CD14-positive monocyte (primary cell): ENCODE measurements around the gene CALCOCO2. TPM values are rescaled to one million over a fixed set of nuclear protein-coding genes. Genes with fewer than 3 reads are reported as not detected.

Experiments
- DNase-seq, 3 donors: peaks; one replicate each; pipeline ENCODE4 v3.0.0-alpha.2; 2011 to 2022
- H2AFZ ChIP-seq: 2 replicates; pipeline ENCODE4 v1.6.0; 2012; ENCODE audit warnings: mild to moderate bottlenecking, low read depth, low read length, inconsistent platforms; ENCODE audit not compliant: insufficient read depth, poor library complexity, severe bottlenecking
- H3K27ac ChIP-seq, 2 donors: 1 replicate in 1 of 2; 2 replicates in 1 of 2; pipeline ENCODE4 v1.5.1; 2012 to 2013; ENCODE audit warnings: low read length in 2 of 2, control low read depth in 1 of 2, inconsistent platforms in 1 of 2, low read depth in 1 of 2, mild to moderate bottlenecking in 1 of 2
- H3K27me3 ChIP-seq, 2 donors: one replicate each; pipeline versions ENCODE4 v1.6.0 to v1.6.1; 2011 to 2013; ENCODE audit warnings: low read length in 2 of 2; ENCODE audit not compliant: control insufficient read depth in 2 of 2, insufficient read depth in 2 of 2
- H3K36me3 ChIP-seq, 2 donors: replicated peaks in 1 of 2; 1 replicate in 1 of 2; 2 replicates in 1 of 2; pipeline versions ENCODE4 v1.5.1 to v1.6.1; 2012 to 2013; ENCODE audit warnings: low read length in 2 of 2, control low read depth in 1 of 2, inconsistent platforms in 1 of 2, mild to moderate bottlenecking in 1 of 2; ENCODE audit not compliant: insufficient read depth in 2 of 2, control insufficient read depth in 1 of 2
- H3K4me1 ChIP-seq, 2 donors: 1 replicate in 1 of 2; 2 replicates in 1 of 2; pipeline versions ENCODE4 v1.5.1 to v1.6.1; 2012 to 2013; ENCODE audit warnings: low read length in 2 of 2, control low read depth in 1 of 2, inconsistent platforms in 1 of 2, mild to moderate bottlenecking in 1 of 2, moderate library complexity in 1 of 2; ENCODE audit not compliant: insufficient read depth in 2 of 2, control insufficient read depth in 1 of 2
- H3K4me2 ChIP-seq: replicated peaks from 2 replicates; pipeline ENCODE3; 2012; ENCODE audit warnings: low read length, moderate library complexity, mild to moderate bottlenecking; ENCODE audit not compliant: poor library complexity, severe bottlenecking; ENCODE audit errors: extremely low read depth
- H3K4me3 ChIP-seq, 3 experiments: fragments of 200-600 bp in 1 of 3; sonication (generic) in 1 of 3; replicated peaks in 1 of 3; 1 replicate in 2 of 3; 2 replicates in 1 of 3; pipeline ENCODE4 v1.5.1; 2011 to 2013; ENCODE audit warnings: low read length in 3 of 3, mild to moderate bottlenecking in 3 of 3, control low read depth in 2 of 3, low read depth in 2 of 3, inconsistent platforms in 1 of 3, moderate library complexity in 1 of 3
- H3K79me2 ChIP-seq: 2 replicates; pipeline ENCODE4 v1.6.0; 2012; ENCODE audit warnings: mild to moderate bottlenecking, control low read depth, inconsistent platforms, low read length, moderate library complexity; ENCODE audit not compliant: insufficient read depth
- H3K9ac ChIP-seq: 2 replicates; pipeline ENCODE4 v1.6.0; 2017; ENCODE audit warnings: low read length, mild to moderate bottlenecking; ENCODE audit not compliant: insufficient read depth, poor library complexity, severe bottlenecking
- H3K9me3 ChIP-seq, 2 donors: replicated peaks in 1 of 2; 1 replicate in 1 of 2; 2 replicates in 1 of 2; pipeline versions ENCODE4 v1.5.1 to v1.6.1; 2012 to 2013; ENCODE audit warnings: low read length in 2 of 2, control low read depth in 1 of 2; ENCODE audit not compliant: control insufficient read depth in 1 of 2, insufficient read depth in 1 of 2
- H4K20me1 ChIP-seq: 2 replicates; pipeline ENCODE4 v1.6.0; 2012; ENCODE audit warnings: mild to moderate bottlenecking, low read length, control low read depth, moderate library complexity; ENCODE audit not compliant: insufficient read depth
- H3K27ac Mint-ChIP-seq, 7 donors: one replicate each; pipeline ENCODE4 v1.8.0; 2020; ENCODE audit warnings: mild to moderate bottlenecking in 7 of 7, mixed read lengths in 7 of 7, moderate library complexity in 6 of 7, inconsistent platforms in 2 of 7
- H3K27me3 Mint-ChIP-seq, 3 donors: one replicate each; pipeline ENCODE4 v1.8.0; 2021 to 2022; ENCODE audit warnings: low read depth in 3 of 3, mild to moderate bottlenecking in 3 of 3, mixed read lengths in 3 of 3, moderate library complexity in 3 of 3, inconsistent platforms in 1 of 3
- H3K36me3 Mint-ChIP-seq, 2 donors: one replicate each; pipeline ENCODE4 v1.8.0; 2020; ENCODE audit warnings: mixed read lengths in 2 of 2, inconsistent platforms in 1 of 2, mild to moderate bottlenecking in 1 of 2
- H3K4me1 Mint-ChIP-seq: one replicate; pipeline ENCODE4 v1.8.0; 2020; ENCODE audit warnings: mild to moderate bottlenecking, mixed read lengths
- H3K4me3 Mint-ChIP-seq, 2 donors: one replicate each; pipeline ENCODE4 v1.8.0; 2020; ENCODE audit warnings: mild to moderate bottlenecking in 2 of 2, mixed read lengths in 2 of 2, moderate library complexity in 1 of 2
- H3K9me3 Mint-ChIP-seq, 7 donors: one replicate each; pipeline ENCODE4 v1.8.0; 2020 to 2022; ENCODE audit warnings: mixed read lengths in 7 of 7, mild to moderate bottlenecking in 6 of 7, moderate library complexity in 6 of 7, inconsistent platforms in 2 of 7
- WGBS: methylation state at CpG from one replicate; pipeline ENCODE4 v1.1.5; 2013; ENCODE audit warnings: missing lambda C conversion rate; ENCODE audit not compliant: insufficient coverage; 5-methylcytosine and 5-hydroxymethylcytosine counted together
- intact Hi-C, 2 donors: fragments of 100-400 bp; cut with micrococcal nuclease; formaldehyde crosslinking; loops; one replicate each; pipeline versions ENCODE4 v1.15.0 to v1.15.1; 2023
- polyA plus RNA-seq, 3 donors: library from polyadenylated mRNA; depleted of rRNA in 1 of 3; unstranded in 2 of 3; stranded (reverse) in 1 of 3; fragments of 300-500 nt in 2 of 3; fragments of >200 nt in 1 of 3; fragmentation: Illumina TruSeq in 2 of 3; gene quantifications; 1 replicate in 2 of 3; 2 replicates in 1 of 3; pipeline ENCODE4 v1.2.3, GENCODE V29; 2012 to 2021
- TF ChIP-seq, protein P1 (sequence below): fragments of 200-600 bp; IDR thresholded peaks from one replicate; pipeline ENCODE4 v1.8.0; 2022; ENCODE audit warnings: antibody characterized with exemption, mild to moderate bottlenecking

Gene CALCOCO2
- polyA plus RNA-seq, 3 donors: 87.5 to 280 (median 214) TPM

DNA sequence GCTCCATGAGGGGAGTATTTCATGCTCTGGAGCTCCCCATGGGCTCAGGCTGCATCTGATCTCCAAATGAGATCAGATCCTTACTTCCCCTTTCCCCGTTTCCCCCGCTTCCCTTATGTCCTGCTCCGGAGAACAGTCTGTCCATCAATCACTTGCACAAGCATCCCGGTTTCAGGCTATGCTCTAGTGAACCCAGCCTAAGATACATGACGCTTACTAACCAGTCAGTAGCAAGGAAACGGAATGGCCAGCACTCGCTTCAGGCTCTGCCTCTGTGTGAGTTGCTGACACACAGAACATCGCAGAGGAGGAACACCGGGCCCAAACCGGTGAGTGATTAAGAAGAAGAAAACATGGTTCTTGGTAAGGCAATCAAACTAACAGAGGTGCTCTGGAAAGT, 52.3 kb downstream of the CALCOCO2 start:
- Histone ChIP-seq H3K9me3 (no peaks in the 10 kb centered on the region), H3K4me1 (no peaks in the 10 kb centered on the region), H3K27ac (no peak overlapping the region), H3K79me2 (no peaks in the 10 kb centered on the region), H4K20me1 (no peaks in the 10 kb centered on the region), H3K4me3 (no peak overlapping the region), H3K27me3 (no peaks in the 10 kb centered on the region), H2AFZ (no peak overlapping the region), H3K36me3 (no peaks in the 10 kb centered on the region), H3K9ac (no peak overlapping the region), H3K4me2 (no peak overlapping the region)
- Mint-ChIP-seq H3K27me3 (peaks cover 10 to 20% (median 15%) of the 10 kb centered on the region in 3 donors), H3K27ac (peak overlapping the region in 1 of 7 donors; percentile 3), H3K36me3 (no peaks in the 10 kb centered on the region), H3K9me3 (peaks cover 0 to 2% (median 0%) of the 10 kb centered on the region in 7 donors), H3K4me3 (no peak overlapping the region), H3K4me1 (peaks cover 4% of the 10 kb centered on the region)
- intact Hi-C loops: no loop called here
- DNase-seq: no peak
- 68% methylated on average over 8 of the region's 10 CpGs for WGBS
- TF ChIP-seq, protein P1, sequence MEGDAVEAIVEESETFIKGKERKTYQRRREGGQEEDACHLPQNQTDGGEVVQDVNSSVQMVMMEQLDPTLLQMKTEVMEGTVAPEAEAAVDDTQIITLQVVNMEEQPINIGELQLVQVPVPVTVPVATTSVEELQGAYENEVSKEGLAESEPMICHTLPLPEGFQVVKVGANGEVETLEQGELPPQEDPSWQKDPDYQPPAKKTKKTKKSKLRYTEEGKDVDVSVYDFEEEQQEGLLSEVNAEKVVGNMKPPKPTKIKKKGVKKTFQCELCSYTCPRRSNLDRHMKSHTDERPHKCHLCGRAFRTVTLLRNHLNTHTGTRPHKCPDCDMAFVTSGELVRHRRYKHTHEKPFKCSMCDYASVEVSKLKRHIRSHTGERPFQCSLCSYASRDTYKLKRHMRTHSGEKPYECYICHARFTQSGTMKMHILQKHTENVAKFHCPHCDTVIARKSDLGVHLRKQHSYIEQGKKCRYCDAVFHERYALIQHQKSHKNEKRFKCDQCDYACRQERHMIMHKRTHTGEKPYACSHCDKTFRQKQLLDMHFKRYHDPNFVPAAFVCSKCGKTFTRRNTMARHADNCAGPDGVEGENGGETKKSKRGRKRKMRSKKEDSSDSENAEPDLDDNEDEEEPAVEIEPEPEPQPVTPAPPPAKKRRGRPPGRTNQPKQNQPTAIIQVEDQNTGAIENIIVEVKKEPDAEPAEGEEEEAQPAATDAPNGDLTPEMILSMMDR: no peak

DNA sequence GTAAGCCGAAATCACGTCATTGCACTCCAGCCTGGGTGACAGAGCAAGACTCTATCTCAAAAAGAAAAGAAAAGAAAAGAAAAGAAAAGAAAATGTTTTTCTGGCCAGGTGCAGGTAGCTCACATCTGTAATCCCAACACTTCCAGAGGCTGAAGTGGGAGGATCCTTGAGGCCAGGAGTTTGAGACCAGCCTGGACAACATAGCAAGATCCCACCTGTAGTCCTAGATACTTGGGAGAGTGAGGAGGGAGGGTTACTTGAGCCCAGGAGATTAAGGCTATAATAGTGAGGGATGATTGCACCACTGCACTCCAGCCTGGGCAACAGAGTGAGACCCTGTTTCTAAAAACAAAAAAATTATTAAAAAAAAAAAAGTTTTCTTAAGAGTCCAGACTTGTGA, 59.3 kb downstream of the CALCOCO2 start:
- DNase-seq: no peak
- 100% methylated on average over 1 of the region's 2 CpGs for WGBS
- H3K27ac Mint-ChIP-seq: no peak overlapping the region
- H3K4me1 Mint-ChIP-seq: peaks cover 20% of the 10 kb centered on the region
- Histone ChIP-seq H3K79me2 (peaks cover 18% of the 10 kb centered on the region), H3K4me2 (no peak overlapping the region), H2AFZ (no peak overlapping the region), H3K27ac (no peak overlapping the region), H4K20me1 (no peaks in the 10 kb centered on the region), H3K36me3 (peaks cover 2 to 7% of the 10 kb centered on the region in 2 donors), H3K27me3 (no peaks in the 10 kb centered on the region), H3K4me3 (no peak overlapping the region), H3K4me1 (peaks cover 17 to 25% of the 10 kb centered on the region in 2 donors), H3K9ac (no peak overlapping the region), H3K9me3 (no peaks in the 10 kb centered on the region)
- no peak overlapping the region for H3K4me3 Mint-ChIP-seq
- intact Hi-C loops: loop anchor here in 1 of 2 donors (5.0 kb wide), 1 partner anchor 58 kb away; the partner anchor contains the start of gene CALCOCO2
- H3K27me3 Mint-ChIP-seq: peaks cover 6 to 12% (median 9%) of the 10 kb centered on the region in 3 donors
- H3K36me3 Mint-ChIP-seq: peaks cover 4 to 7% of the 10 kb centered on the region in 2 donors
- peaks cover 0 to 2% (median 0%) of the 10 kb centered on the region in 7 donors for H3K9me3 Mint-ChIP-seq
- TF ChIP-seq, protein P1: no peak
